GM18909 (cell line): ENCODE data around the gene PDHX.
A peak's percentile ranks its signal among the peaks of the same experiment; 100 is the strongest.

ENCODE experiments used
- ATAC-seq: cut with Tn5 transposase; IDR thresholded peaks from one replicate; pipeline ENCODE4 v1.9.1; 2021; ENCODE audit warnings: mild to moderate bottlenecking; ENCODE audit not compliant: unreplicated experiment, poor library complexity

PDHX gene

GRCh38 chr11:34986883-34987520 lies 70.6 kb downstream of the PDHX start:
- no peak for ATAC-seq

GRCh38 chr11:34987617-34988016 lies 71.2 kb downstream of the PDHX start:
- ATAC-seq: no peak

GRCh38 chr11:34988294-34989255 lies 72.2 kb downstream of the PDHX start:
- ATAC-seq: no peak

- no peak for ATAC-seq
These were observed 74.5 kb downstream of the PDHX start for GRCh38 chr11:34990916-34991315.

GRCh38 chr11:34994854-34995253 lies 78.4 kb downstream of the PDHX start:
- no peak for ATAC-seq

- ATAC-seq: no peak
These were observed 80.5 kb downstream of the PDHX start for GRCh38 chr11:34996958-34997357.

GRCh38 chr11:34997952-34998528 lies 81.6 kb downstream of the PDHX start:
- no peak for ATAC-seq

GRCh38 chr11:34999453-34999852 lies 83.0 kb downstream of the PDHX start:
- no peak for ATAC-seq

GRCh38 chr11:35003186-35003585 lies 86.8 kb downstream of the PDHX start:
- ATAC-seq: no peak

GRCh38 chr11:35003658-35004057 lies 87.2 kb downstream of the PDHX start:
- no peak for ATAC-seq

- ATAC-seq: no peak
These were observed 88.8 kb downstream of the PDHX start for GRCh38 chr11:35005141-35005780.

- peak; percentile 95 for ATAC-seq
These were observed 90.1 kb downstream of the PDHX start for GRCh38 chr11:35006389-35007128.

GRCh38 chr11:35007277-35007676 lies 90.9 kb downstream of the PDHX start:
- peak; percentile 52 for ATAC-seq

GRCh38 chr11:35009191-35009943 lies 92.9 kb downstream of the PDHX start:
- ATAC-seq: no peak

- ATAC-seq: no peak
These were observed 93.5 kb downstream of the PDHX start for GRCh38 chr11:35009944-35010342.

GRCh38 chr11:35010654-35011053 lies 94.2 kb downstream of the PDHX start:
- ATAC-seq: no peak

- ATAC-seq: no peak
These were observed 95.0 kb downstream of the PDHX start for GRCh38 chr11:35011389-35011788.

GRCh38 chr11:35011944-35012343 lies 95.5 kb downstream of the PDHX start:
- ATAC-seq: no peak

- peak; percentile 79 for ATAC-seq
These were observed 96.2 kb downstream of the PDHX start for GRCh38 chr11:35012467-35013191.
